HepG2 (cell line): ENCODE results near the gene PTGR3.

Experiments
- ADNP ChIP-seq: sonication (generic); formaldehyde crosslinking; IDR thresholded peaks from 2 replicates; pipeline ENCODE4 v1.4.0; 2020; ENCODE audit warnings: missing genetic modification reagents
- FIP1L1 ChIP-seq: fragments of 200-400 bp; formaldehyde crosslinking; IDR thresholded peaks from 2 replicates; pipeline ENCODE4 v1.6.1; 2018; ENCODE audit warnings: low read depth, mild to moderate bottlenecking, low read length, moderate library complexity, borderline replicate concordance; ENCODE audit not compliant: insufficient read depth
- FOXA1 ChIP-seq, 2 experiments: fragments of 450-650 bp in 1 of 2; sonication (generic) in 1 of 2; formaldehyde crosslinking in 1 of 2; IDR thresholded peaks; 2 replicates each; pipeline versions ENCODE4 v1.4.0 to v1.6.1; 2016 to 2020; ENCODE audit warnings: missing genetic modification reagents in 1 of 2
- FOXM1 ChIP-seq: sonication (generic); formaldehyde crosslinking; IDR thresholded peaks from 2 replicates; pipeline ENCODE4 v1.5.0; 2020; ENCODE audit warnings: missing genetic modification reagents
- HDAC1 ChIP-seq: sonication (generic); formaldehyde crosslinking; IDR thresholded peaks from 2 replicates; pipeline ENCODE4 v1.5.1; 2020; ENCODE audit warnings: mild to moderate bottlenecking, missing genetic modification reagents
- HOXA7 ChIP-seq: sonication (generic); formaldehyde crosslinking; IDR thresholded peaks from 2 replicates; pipeline ENCODE4 v1.8.1; 2022; ENCODE audit warnings: mild to moderate bottlenecking, missing genetic modification reagents, moderate library complexity
- KAT2B ChIP-seq: fragments of 150-350 bp; IDR thresholded peaks from 2 replicates; pipeline ENCODE4 v1.6.1; 2014; ENCODE audit warnings: low read depth, low read length, borderline replicate concordance
- SP1 ChIP-seq, 2 experiments: fragments of 450-650 bp in 1 of 2; sonication (generic) in 1 of 2; formaldehyde crosslinking in 1 of 2; IDR thresholded peaks; 2 replicates each; pipeline versions ENCODE4 v1.4.0 to v1.6.1; 2016 to 2020; ENCODE audit warnings: missing genetic modification reagents in 1 of 2
- ZNF282 ChIP-seq: fragments of 450-650 bp; IDR thresholded peaks from 2 replicates; pipeline ENCODE4 v1.6.1; 2018; ENCODE audit not compliant: partially characterized antibody
- TF ChIP-seq, protein P1 (sequence below): sonication (generic); formaldehyde crosslinking; IDR thresholded peaks from 2 replicates; pipeline ENCODE4 v1.5.0; 2020; ENCODE audit warnings: mild to moderate bottlenecking, missing genetic modification reagents, moderate library complexity
- TF ChIP-seq, protein P2 (sequence below): sonication (generic); formaldehyde crosslinking; IDR thresholded peaks from 2 replicates; pipeline ENCODE4 v1.5.0; 2020; ENCODE audit warnings: missing genetic modification reagents
- TF ChIP-seq, protein P3 (sequence below): IDR thresholded peaks from 2 replicates; pipeline ENCODE4 v1.6.1; 2012; ENCODE audit warnings: inconsistent platforms
- TF ChIP-seq, protein P4 (sequence below): sonication (generic); formaldehyde crosslinking; IDR thresholded peaks from 2 replicates; pipeline ENCODE4 v1.4.0; 2020; ENCODE audit warnings: missing genetic modification reagents

DNA sequence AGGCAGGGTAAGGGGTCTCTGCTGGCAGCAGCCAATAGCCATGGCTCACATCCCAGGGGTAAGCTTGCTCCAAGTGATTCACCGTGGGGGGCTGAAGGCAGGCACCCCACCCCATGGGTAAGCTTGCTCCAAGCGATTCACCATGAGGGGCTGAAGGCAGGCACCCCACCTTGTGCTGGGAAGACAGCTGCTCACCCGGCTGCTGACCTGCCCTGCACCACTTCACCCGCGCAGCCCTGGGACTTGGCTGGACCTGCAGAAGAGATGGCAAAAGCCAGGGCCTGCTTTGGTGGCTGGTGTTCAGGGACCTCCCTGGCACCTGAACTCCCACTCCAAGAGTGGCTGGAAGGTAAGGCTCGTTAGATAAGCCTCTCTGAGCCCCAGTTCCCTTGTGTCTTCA lies 19.2 kb downstream of the PTGR3 start:
- no peak for TF ChIP-seq ADNP (CRISPR knock-in tag)
- TF ChIP-seq, protein P1, sequence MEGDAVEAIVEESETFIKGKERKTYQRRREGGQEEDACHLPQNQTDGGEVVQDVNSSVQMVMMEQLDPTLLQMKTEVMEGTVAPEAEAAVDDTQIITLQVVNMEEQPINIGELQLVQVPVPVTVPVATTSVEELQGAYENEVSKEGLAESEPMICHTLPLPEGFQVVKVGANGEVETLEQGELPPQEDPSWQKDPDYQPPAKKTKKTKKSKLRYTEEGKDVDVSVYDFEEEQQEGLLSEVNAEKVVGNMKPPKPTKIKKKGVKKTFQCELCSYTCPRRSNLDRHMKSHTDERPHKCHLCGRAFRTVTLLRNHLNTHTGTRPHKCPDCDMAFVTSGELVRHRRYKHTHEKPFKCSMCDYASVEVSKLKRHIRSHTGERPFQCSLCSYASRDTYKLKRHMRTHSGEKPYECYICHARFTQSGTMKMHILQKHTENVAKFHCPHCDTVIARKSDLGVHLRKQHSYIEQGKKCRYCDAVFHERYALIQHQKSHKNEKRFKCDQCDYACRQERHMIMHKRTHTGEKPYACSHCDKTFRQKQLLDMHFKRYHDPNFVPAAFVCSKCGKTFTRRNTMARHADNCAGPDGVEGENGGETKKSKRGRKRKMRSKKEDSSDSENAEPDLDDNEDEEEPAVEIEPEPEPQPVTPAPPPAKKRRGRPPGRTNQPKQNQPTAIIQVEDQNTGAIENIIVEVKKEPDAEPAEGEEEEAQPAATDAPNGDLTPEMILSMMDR (CRISPR knock-in tag): no peak
- no peak for TF ChIP-seq SP1 (IDR thresholded peaks at IDR 0.05)
- TF ChIP-seq SP1 (CRISPR knock-in tag; IDR thresholded peaks at IDR 0.05): no peak
- TF ChIP-seq, protein P2, sequence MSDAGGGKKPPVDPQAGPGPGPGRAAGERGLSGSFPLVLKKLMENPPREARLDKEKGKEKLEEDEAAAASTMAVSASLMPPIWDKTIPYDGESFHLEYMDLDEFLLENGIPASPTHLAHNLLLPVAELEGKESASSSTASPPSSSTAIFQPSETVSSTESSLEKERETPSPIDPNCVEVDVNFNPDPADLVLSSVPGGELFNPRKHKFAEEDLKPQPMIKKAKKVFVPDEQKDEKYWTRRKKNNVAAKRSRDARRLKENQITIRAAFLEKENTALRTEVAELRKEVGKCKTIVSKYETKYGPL: no peak
- no peak for TF ChIP-seq FIP1L1
- no peak for TF ChIP-seq KAT2B
- TF ChIP-seq, protein P3, sequence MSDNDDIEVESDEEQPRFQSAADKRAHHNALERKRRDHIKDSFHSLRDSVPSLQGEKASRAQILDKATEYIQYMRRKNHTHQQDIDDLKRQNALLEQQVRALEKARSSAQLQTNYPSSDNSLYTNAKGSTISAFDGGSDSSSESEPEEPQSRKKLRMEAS: no peak
- no peak for TF ChIP-seq HOXA7 (CRISPR knock-in tag)
- TF ChIP-seq, protein P4, sequence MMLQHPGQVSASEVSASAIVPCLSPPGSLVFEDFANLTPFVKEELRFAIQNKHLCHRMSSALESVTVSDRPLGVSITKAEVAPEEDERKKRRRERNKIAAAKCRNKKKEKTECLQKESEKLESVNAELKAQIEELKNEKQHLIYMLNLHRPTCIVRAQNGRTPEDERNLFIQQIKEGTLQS (CRISPR knock-in tag): no peak
- TF ChIP-seq HDAC1: no peak
- TF ChIP-seq FOXM1 (CRISPR knock-in tag): no peak
- no peak for TF ChIP-seq ZNF282
- TF ChIP-seq FOXA1 (IDR thresholded peaks at IDR 0.05): no peak
- TF ChIP-seq FOXA1 (CRISPR knock-in tag; IDR thresholded peaks at IDR 0.05): no peak
